HepG2 (cell line): Measurements from ENCODE around the gene CRADD.
A peak's percentile ranks its signal among the peaks of the same experiment; 100 is the strongest.

Experiments used
- ARNT ChIP-seq: fragments of 450-650 bp; IDR thresholded peaks from 2 replicates; pipeline ENCODE4 v1.6.1; 2017
- BRF2 ChIP-seq: sonication (generic); formaldehyde crosslinking; IDR thresholded peaks from 2 replicates; pipeline ENCODE4 v1.8.1; 2022; ENCODE audit warnings: mild to moderate bottlenecking, missing genetic modification reagents
- CERS6 ChIP-seq: sonication (generic); formaldehyde crosslinking; IDR thresholded peaks from 2 replicates; pipeline ENCODE4 v1.5.0; 2020; ENCODE audit warnings: missing genetic modification reagents
- CTCF ChIP-seq: sonication (generic); formaldehyde crosslinking; IDR thresholded peaks from 2 replicates; pipeline ENCODE4 v1.5.0; 2020; ENCODE audit warnings: mild to moderate bottlenecking, missing genetic modification reagents, moderate library complexity
- EP300 ChIP-seq, 3 experiments: sonication (generic) in 1 of 3; formaldehyde crosslinking in 1 of 3; IDR thresholded peaks; 2 replicates each; pipeline versions ENCODE4 v1.5.1 to v1.6.1; 2011 to 2020; ENCODE audit warnings: low read depth in 2 of 3, low read length in 2 of 3, borderline replicate concordance in 1 of 3, improper control_type of control experiment in 1 of 3, mild to moderate bottlenecking in 1 of 3, missing genetic modification reagents in 1 of 3, moderate library complexity in 1 of 3
- EZH2 ChIP-seq: conservative IDR thresholded peaks from 2 replicates; pipeline ENCODE4 v1.6.1; 2012; ENCODE audit warnings: mild to moderate bottlenecking, low read depth, low read length, moderate library complexity
- HNRNPK ChIP-seq: fragments of 200-400 bp; formaldehyde crosslinking; IDR thresholded peaks from 2 replicates; pipeline ENCODE4 v1.6.1; 2018; ENCODE audit warnings: low read length, low read depth, moderate library complexity, mild to moderate bottlenecking; ENCODE audit not compliant: poor library complexity, severe bottlenecking
- KLF11 ChIP-seq: IDR thresholded peaks from 2 replicates; pipeline ENCODE4 v1.6.1; 2016; ENCODE audit warnings: missing compliant biosample characterization
- TAF1 ChIP-seq: sonication (generic); formaldehyde crosslinking; IDR thresholded peaks from 2 replicates; pipeline ENCODE4 v1.4.0; 2020; ENCODE audit warnings: missing genetic modification reagents
- USF2 ChIP-seq, 2 experiments: sonication (generic) in 1 of 2; formaldehyde crosslinking in 1 of 2; IDR thresholded peaks; 2 replicates each; pipeline versions ENCODE4 v1.5.1 to v1.6.1; 2011 to 2020; ENCODE audit warnings: borderline replicate concordance in 1 of 2, low read depth in 1 of 2, low read length in 1 of 2, mild to moderate bottlenecking in 1 of 2, missing genetic modification reagents in 1 of 2, moderate library complexity in 1 of 2
- ZNF275 ChIP-seq: sonication (generic); formaldehyde crosslinking; IDR thresholded peaks from 2 replicates; pipeline ENCODE4 v1.8.0; 2022; ENCODE audit warnings: missing genetic modification reagents, mild to moderate bottlenecking, inconsistent platforms, borderline replicate concordance
- ZNF3 ChIP-seq: IDR thresholded peaks from 2 replicates; pipeline ENCODE4 v1.7.0; 2017; ENCODE audit warnings: inconsistent platforms
- ZNF768 ChIP-seq: sonication (generic); formaldehyde crosslinking; IDR thresholded peaks from 2 replicates; pipeline ENCODE4 v1.4.0; 2020; ENCODE audit warnings: missing genetic modification reagents
- ZZZ3 ChIP-seq: sonication (generic); formaldehyde crosslinking; IDR thresholded peaks from 2 replicates; pipeline ENCODE4 v1.4.0; 2020; ENCODE audit warnings: missing genetic modification reagents, mild to moderate bottlenecking, borderline replicate concordance

- TF ChIP-seq CTCF, result no peak
- no peak for TF ChIP-seq EZH2
- no peak for TF ChIP-seq CERS6 (CRISPR knock-in tag)
- TF ChIP-seq HNRNPK, result no peak
- no peak for TF ChIP-seq ARNT
- no peak for TF ChIP-seq BRF2
- no peak for TF ChIP-seq TAF1 (CRISPR knock-in tag)
- no peak for TF ChIP-seq ZZZ3 (CRISPR knock-in tag)
- TF ChIP-seq ZNF275 (CRISPR knock-in tag), result no peak
- TF ChIP-seq EP300 (IDR thresholded peaks at IDR 0.05; ENCODE audit: low read depth in 2 of 2, low read length in 2 of 2), result no peak
- no peak for TF ChIP-seq EP300 (CRISPR knock-in tag; IDR thresholded peaks at IDR 0.05; ENCODE audit: borderline replicate concordance)
- peak; percentile 96 for TF ChIP-seq ZNF768
- no peak for TF ChIP-seq ZNF3 (CRISPR knock-in tag)
- TF ChIP-seq USF2 (IDR thresholded peaks at IDR 0.05; ENCODE audit: low read depth, low read length), result no peak
- no peak for TF ChIP-seq USF2 (CRISPR knock-in tag; IDR thresholded peaks at IDR 0.05; ENCODE audit: borderline replicate concordance)
- no peak for TF ChIP-seq KLF11 (CRISPR knock-in tag)
Measured at GRCh38 chr12:93784339-93785086, 107.3 kb downstream of the CRADD start.
